Measurements from ENCODE around the gene BCHE. TPM values are rescaled to one million over a fixed set of nuclear protein-coding genes. Genes with fewer than 3 reads are reported as not detected.

The BCHE gene
- polyA plus RNA-seq, 3 donors, result not detected

DNA sequence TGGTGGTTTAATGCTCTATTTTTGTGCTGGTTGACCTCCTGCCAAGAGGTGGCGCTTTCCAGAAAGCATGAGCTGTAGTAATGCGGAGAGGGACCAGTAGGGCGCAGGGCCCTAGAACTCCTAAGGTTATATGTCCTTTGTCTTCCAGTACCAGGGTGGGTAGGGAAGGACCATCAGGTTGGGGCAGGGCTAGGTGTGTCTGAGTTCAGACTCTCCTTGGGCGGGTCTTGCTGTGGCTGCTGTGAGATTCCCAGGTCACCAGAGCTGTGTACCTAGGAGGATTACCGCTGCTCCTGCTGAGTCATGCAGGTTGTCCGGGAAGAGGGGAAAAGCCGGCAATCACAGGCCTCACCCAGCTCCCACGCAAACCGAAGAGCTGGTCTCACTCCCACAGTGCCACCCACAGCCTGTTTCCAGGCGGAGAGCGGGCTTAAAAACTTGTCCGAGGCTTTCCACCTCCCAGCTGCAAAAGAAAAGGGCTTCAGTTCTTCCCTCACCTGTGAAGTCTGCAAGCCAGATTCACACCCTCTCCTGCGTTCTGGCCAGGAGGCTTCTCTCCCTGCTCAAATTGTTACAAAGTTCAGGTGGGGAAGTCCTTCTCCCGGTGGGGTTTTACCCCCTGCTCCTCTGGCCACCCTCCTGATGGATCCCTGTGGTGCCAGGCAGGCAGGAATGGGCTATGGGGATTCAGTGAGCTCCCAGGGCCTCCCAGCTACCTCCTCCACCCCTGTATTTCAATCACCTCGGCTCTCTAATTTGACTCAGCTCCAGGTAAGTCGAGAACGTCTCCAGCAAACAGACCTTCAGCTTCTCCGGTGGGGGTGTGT, 37.7 kb upstream of the BCHE start:
- peaks cover 9 to 15% of the 10 kb centered on the region in 2 donors for H3K9me3 ChIP-seq (replicated peaks in 1 of 2; ENCODE audit: control insufficient read depth in 1 of 2, insufficient read depth in 1 of 2, low read length in 2 of 2)
- H3K36me3 Mint-ChIP-seq, result no peaks in the 10 kb centered on the region
- H3K27me3 ChIP-seq (ENCODE audit: control insufficient read depth in 2 of 2, insufficient read depth in 2 of 2, low read length in 2 of 2), result no peaks in the 10 kb centered on the region
- peaks cover 6 to 17% (median 13%) of the 10 kb centered on the region in 7 donors for H3K9me3 Mint-ChIP-seq
- H3K4me1 Mint-ChIP-seq, result no peaks in the 10 kb centered on the region
- no peaks in the 10 kb centered on the region for H3K36me3 ChIP-seq (replicated peaks in 1 of 2; ENCODE audit: control insufficient read depth in 1 of 2, insufficient read depth in 2 of 2, low read length in 2 of 2)
- H3K27me3 Mint-ChIP-seq (ENCODE audit: low read depth in 3 of 3), result no peaks in the 10 kb centered on the region
- no peak overlapping the region for H3K4me2 ChIP-seq (replicated peaks; ENCODE audit: extremely low read depth, low read length, poor library complexity, severe bottlenecking)
- no peak overlapping the region for H3K4me3 ChIP-seq (replicated peaks in 1 of 3; ENCODE audit: low read depth in 2 of 3, low read length in 3 of 3)
- H3K27ac Mint-ChIP-seq, result no peak overlapping the region
- no peak overlapping the region for H3K27ac ChIP-seq (ENCODE audit: low read depth in 1 of 2, low read length in 2 of 2)
- TF ChIP-seq CTCF (IDR thresholded peaks at IDR 0.05), result no peak
- intact Hi-C loops (cut with micrococcal nuclease), result no loop called here
- H2AFZ ChIP-seq (ENCODE audit: insufficient read depth, low read depth, low read length, poor library complexity, severe bottlenecking), result no peak overlapping the region
- WGBS (ENCODE audit: insufficient coverage), result 85% methylated on average over 11 of the region's 18 CpGs
- DNase-seq, result no peak
- H3K4me3 Mint-ChIP-seq, result no peak overlapping the region
- H3K9ac ChIP-seq (ENCODE audit: insufficient read depth, low read length, poor library complexity, severe bottlenecking), result no peak overlapping the region
- no peaks in the 10 kb centered on the region for H3K79me2 ChIP-seq (ENCODE audit: insufficient read depth, low read length)
- no peaks in the 10 kb centered on the region for H3K4me1 ChIP-seq (ENCODE audit: control insufficient read depth in 1 of 2, insufficient read depth in 2 of 2, low read length in 2 of 2)
- no peaks in the 10 kb centered on the region for H4K20me1 ChIP-seq (ENCODE audit: insufficient read depth, low read length)

DNA sequence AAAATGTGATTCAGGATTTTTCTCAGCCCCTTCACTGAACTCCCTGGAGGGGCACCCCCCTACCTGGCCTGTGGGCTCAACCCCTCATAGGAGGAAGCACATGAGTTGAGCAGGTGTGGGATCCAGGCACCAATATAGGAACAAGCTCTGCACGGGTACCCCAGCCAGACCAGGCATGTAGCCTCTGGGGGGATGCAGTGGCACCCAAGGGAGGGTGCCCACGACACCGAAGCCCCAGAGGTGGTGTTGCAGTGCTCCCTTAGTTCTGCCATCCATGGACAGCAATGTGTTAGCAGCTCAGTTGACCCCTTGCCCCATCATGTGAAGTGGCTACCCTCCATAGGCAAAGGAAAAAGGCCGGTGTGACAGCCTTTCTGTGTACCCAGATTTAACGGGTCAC, 30.9 kb upstream of the BCHE start:
- TF ChIP-seq CTCF (IDR thresholded peaks at IDR 0.05), result no peak
- H3K4me3 ChIP-seq (replicated peaks in 1 of 3; ENCODE audit: low read depth in 2 of 3, low read length in 3 of 3), result no peak overlapping the region
- no peaks in the 10 kb centered on the region for H3K9me3 ChIP-seq (replicated peaks in 1 of 2; ENCODE audit: control insufficient read depth in 1 of 2, insufficient read depth in 1 of 2, low read length in 2 of 2)
- H4K20me1 ChIP-seq (ENCODE audit: insufficient read depth, low read length), result no peaks in the 10 kb centered on the region
- no peak overlapping the region for H2AFZ ChIP-seq (ENCODE audit: insufficient read depth, low read depth, low read length, poor library complexity, severe bottlenecking)
- no peaks in the 10 kb centered on the region for H3K27me3 ChIP-seq (ENCODE audit: control insufficient read depth in 2 of 2, insufficient read depth in 2 of 2, low read length in 2 of 2)
- H3K4me2 ChIP-seq (replicated peaks; ENCODE audit: extremely low read depth, low read length, poor library complexity, severe bottlenecking), result no peak overlapping the region
- DNase-seq, result no peak
- H3K36me3 ChIP-seq (replicated peaks in 1 of 2; ENCODE audit: control insufficient read depth in 1 of 2, insufficient read depth in 2 of 2, low read length in 2 of 2), result no peaks in the 10 kb centered on the region
- WGBS (ENCODE audit: insufficient coverage), result 90% methylated on average over 5 of the region's 5 CpGs
- Mint-ChIP-seq H3K4me1 (no peaks in the 10 kb centered on the region), H3K36me3 (no peaks in the 10 kb centered on the region), H3K27ac (no peak overlapping the region), H3K9me3 (peaks cover 0 to 8% (median 2%) of the 10 kb centered on the region in 7 donors), H3K4me3 (no peak overlapping the region), H3K27me3 (ENCODE audit: low read depth in 3 of 3) (no peaks in the 10 kb centered on the region)
- H3K9ac ChIP-seq (ENCODE audit: insufficient read depth, low read length, poor library complexity, severe bottlenecking), result no peak overlapping the region
- no peaks in the 10 kb centered on the region for H3K4me1 ChIP-seq (ENCODE audit: control insufficient read depth in 1 of 2, insufficient read depth in 2 of 2, low read length in 2 of 2)
- H3K79me2 ChIP-seq (ENCODE audit: insufficient read depth, low read length), result no peaks in the 10 kb centered on the region
- H3K27ac ChIP-seq (ENCODE audit: low read depth in 1 of 2, low read length in 2 of 2), result no peak overlapping the region
- intact Hi-C loops (cut with micrococcal nuclease), result no loop called here

All from CD14-positive monocyte (primary cell).